Esophagus muscularis mucosa (tissue), 4 donors: Measurements from ENCODE around the gene ELAVL1. TPM values are rescaled to one million over a fixed set of nuclear protein-coding genes. Genes with fewer than 3 reads are reported as not detected.
A peak's percentile ranks its signal among the peaks of the same experiment; 100 is the strongest.

Experiments
- DNase-seq: peaks from one replicate; pipeline ENCODE4 v3.0.0-alpha.2; 2017; ENCODE audit errors: extremely low spot score
- H3K27ac ChIP-seq, 4 donors: fragments of 200-600 bp; sonication (generic); replicated peaks in 1 of 4; 1 replicate in 3 of 4; 2 replicates in 1 of 4; pipeline ENCODE4 v1.5.1; 2016 to 2019; ENCODE audit warnings: mild to moderate bottlenecking in 1 of 4
- H3K27me3 ChIP-seq, 4 donors: fragments of 200-600 bp; sonication (generic); one replicate each; pipeline versions ENCODE4 v1.5.1 to v1.6.0; 2016 to 2019
- H3K36me3 ChIP-seq, 4 donors: fragments of 200-600 bp; sonication (generic); one replicate each; pipeline ENCODE4 v1.5.1; 2016 to 2019
- H3K4me1 ChIP-seq, 4 donors: fragments of 200-600 bp; sonication (generic); one replicate each; pipeline ENCODE4 v1.5.1; 2016 to 2019
- H3K4me3 ChIP-seq, 4 donors: fragments of 200-600 bp; sonication (generic); 1 replicate in 2 of 4; 2 replicates in 2 of 4; pipeline ENCODE4 v1.5.1; 2016 to 2019; ENCODE audit warnings: mild to moderate bottlenecking in 4 of 4, moderate library complexity in 1 of 4
- H3K9me3 ChIP-seq, 4 donors: fragments of 200-600 bp; sonication (generic); 1 replicate in 3 of 4; 2 replicates in 1 of 4; pipeline ENCODE4 v1.5.1; 2016 to 2019
- EP300 ChIP-seq: sonication (generic); formaldehyde crosslinking; IDR thresholded peaks from one replicate; pipeline ENCODE4 v1.6.1; 2017; ENCODE audit warnings: antibody characterized with exemption
- POLR2A ChIP-seq: fragments of 450-650 bp; IDR thresholded peaks from one replicate; pipeline ENCODE4 v1.6.1; 2017; ENCODE audit warnings: antibody characterized with exemption, moderate library complexity, mild to moderate bottlenecking, low read depth
- POLR2AphosphoS5 ChIP-seq, 2 donors: sonication (generic); formaldehyde crosslinking; IDR thresholded peaks; one replicate each; pipeline ENCODE4 v1.6.1; 2017; ENCODE audit warnings: antibody characterized with exemption in 2 of 2
- WGBS: methylation state at CpG from one replicate; pipeline ENCODE4 v1.1.5; 2018; 5-methylcytosine and 5-hydroxymethylcytosine counted together
- intact Hi-C: fragments of 100-400 bp; cut with DNase I; formaldehyde crosslinking; loops from one replicate; pipeline ENCODE4 v1.15.1; 2023
- total RNA-seq, 4 donors: library from RNA; depleted of rRNA; stranded (reverse); fragments of >200 nt; gene quantifications; one replicate each; pipeline versions ENCODE4 v1.1.0 to v1.2.1, GENCODE V29; 2016
- TF ChIP-seq, protein P1 (sequence below), 3 experiments: fragments of 200-600 bp in 2 of 3; fragments of 450-650 bp in 1 of 3; sonication (generic) in 2 of 3; IDR thresholded peaks; one replicate each; pipeline ENCODE4 v1.5.1; 2017 to 2019; ENCODE audit warnings: antibody characterized with exemption in 3 of 3, mild to moderate bottlenecking in 2 of 3, moderate library complexity in 1 of 3

Gene ELAVL1
- total RNA-seq, 4 donors from 2014 or later = 27.0 to 49.1 (median 38.3) TPM

DNA sequence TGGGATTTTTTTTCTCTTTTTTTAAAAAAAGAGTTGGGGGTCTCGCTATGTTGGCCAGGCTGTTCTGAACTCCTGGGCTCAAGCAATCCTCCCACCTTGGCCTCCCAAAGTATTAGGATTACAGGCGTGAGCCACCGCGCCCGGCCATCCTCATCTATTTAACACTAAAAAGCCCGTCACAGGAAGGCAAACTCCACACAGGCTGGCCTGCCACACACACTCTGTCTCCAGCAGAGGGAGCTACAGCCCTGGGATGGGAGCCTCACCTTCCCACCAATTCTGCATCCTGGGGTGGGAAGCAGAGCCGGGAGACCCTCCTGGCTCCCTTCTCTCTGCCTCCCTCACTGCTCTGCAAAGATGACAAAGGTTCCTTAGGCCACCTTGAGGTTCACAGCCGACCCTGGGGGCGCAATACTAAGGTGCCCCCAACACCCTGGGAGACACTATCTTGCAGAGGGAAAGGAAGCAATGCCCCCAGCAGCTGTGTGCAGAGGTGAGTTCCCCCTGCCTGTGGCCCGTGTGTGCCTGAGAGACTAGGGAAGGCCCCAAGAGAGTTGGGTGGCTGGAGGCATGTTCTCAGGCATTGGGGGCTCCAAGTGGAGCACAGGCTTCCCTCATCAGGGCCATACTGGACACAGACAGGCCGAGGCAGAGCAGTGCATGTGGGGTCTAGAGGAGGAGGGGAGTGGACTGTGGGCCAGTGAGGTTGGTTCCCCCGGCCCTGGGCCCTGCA, 34.6 kb downstream of the ELAVL1 start:
- no peaks in the 10 kb centered on the region for H3K27me3 ChIP-seq
- TF ChIP-seq POLR2AphosphoS5 (IDR thresholded peaks at IDR 0.05) = no peak
- TF ChIP-seq, protein P1, sequence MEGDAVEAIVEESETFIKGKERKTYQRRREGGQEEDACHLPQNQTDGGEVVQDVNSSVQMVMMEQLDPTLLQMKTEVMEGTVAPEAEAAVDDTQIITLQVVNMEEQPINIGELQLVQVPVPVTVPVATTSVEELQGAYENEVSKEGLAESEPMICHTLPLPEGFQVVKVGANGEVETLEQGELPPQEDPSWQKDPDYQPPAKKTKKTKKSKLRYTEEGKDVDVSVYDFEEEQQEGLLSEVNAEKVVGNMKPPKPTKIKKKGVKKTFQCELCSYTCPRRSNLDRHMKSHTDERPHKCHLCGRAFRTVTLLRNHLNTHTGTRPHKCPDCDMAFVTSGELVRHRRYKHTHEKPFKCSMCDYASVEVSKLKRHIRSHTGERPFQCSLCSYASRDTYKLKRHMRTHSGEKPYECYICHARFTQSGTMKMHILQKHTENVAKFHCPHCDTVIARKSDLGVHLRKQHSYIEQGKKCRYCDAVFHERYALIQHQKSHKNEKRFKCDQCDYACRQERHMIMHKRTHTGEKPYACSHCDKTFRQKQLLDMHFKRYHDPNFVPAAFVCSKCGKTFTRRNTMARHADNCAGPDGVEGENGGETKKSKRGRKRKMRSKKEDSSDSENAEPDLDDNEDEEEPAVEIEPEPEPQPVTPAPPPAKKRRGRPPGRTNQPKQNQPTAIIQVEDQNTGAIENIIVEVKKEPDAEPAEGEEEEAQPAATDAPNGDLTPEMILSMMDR (IDR thresholded peaks at IDR 0.05) = peak; percentile 42 to 70 (median 43)
- DNase-seq = no peak
- H3K27ac ChIP-seq = no peak overlapping the region
- intact Hi-C loops = no loop called here
- H3K4me3 ChIP-seq = no peak overlapping the region
- no peaks in the 10 kb centered on the region for H3K9me3 ChIP-seq
- WGBS = 68% methylated on average over 7 of the region's 12 CpGs
- H3K4me1 ChIP-seq = peaks cover 0 to 11% (median 5%) of the 10 kb centered on the region in 4 donors
- H3K36me3 ChIP-seq = peaks cover 28 to 97% (median 86%) of the 10 kb centered on the region in 4 donors

DNA sequence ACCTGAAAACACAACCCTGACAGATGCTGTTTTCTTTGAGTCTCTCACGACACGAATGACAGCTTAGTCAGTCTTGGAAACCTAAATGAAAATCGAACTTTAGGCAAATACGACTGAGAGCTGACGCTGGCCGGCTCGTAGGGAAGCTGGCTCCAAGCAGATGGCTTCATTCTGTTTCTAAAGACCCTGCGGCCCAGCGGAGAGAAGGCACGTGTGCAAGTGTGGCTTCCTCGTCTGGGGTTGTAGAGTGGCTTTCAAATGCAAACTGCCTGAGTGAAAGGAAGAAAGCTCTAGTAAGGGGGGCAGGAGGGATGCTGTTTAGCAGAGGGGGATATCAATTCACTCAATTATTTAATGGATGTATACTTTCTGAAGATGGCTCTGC, 35.9 kb downstream of the ELAVL1 start:
- no peak for DNase-seq
- no peak overlapping the region for H3K4me3 ChIP-seq
- H3K9me3 ChIP-seq = no peaks in the 10 kb centered on the region
- peaks cover 0 to 11% (median 1%) of the 10 kb centered on the region in 4 donors for H3K4me1 ChIP-seq
- intact Hi-C loops = no loop called here
- 87% methylated on average over 11 of the region's 11 CpGs for WGBS
- H3K27me3 ChIP-seq = no peaks in the 10 kb centered on the region
- TF ChIP-seq EP300 (no peak), POLR2AphosphoS5 (IDR thresholded peaks at IDR 0.05) (no peak), POLR2A (no peak)
- TF ChIP-seq, protein P1 (IDR thresholded peaks at IDR 0.05) = no peak
- no peak overlapping the region for H3K27ac ChIP-seq
- peaks cover 35 to 100% (median 96%) of the 10 kb centered on the region in 4 donors for H3K36me3 ChIP-seq

DNA sequence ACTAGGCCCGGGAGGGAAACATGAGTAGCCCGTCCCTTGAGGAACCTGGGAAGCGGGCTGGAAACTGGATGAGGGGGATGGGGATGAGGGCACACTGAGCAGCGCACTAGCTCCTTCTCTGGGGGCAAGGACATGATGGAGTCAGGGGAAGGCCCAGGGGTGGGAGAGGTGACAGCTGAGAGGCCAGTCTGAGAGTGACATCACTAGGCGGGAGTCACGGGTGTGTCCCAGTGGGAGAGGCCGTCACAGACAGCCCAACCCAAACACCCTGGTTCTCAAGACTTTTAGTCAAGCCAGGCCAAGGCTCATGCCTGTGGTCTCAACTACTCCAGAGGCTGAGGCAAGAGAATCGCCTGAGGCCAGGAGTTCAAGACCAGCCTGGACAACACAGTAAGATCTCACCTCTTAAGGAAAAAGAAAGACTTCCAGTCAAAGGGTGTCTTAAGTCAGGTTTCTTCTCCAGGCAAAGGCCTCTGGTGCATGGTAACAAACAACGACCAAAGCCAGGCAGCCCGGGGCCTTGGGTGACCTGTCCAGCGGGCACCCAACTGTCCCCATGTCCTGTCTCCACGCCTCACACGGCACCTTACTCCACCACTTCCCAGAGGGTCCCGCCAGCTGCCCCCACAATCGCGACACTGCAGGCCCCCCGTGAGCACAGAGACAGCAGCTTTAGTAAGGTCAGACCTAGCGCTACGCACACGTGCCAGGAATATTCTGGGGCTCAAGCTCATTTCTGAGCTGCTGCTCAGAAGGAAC, 36.5 kb downstream of the ELAVL1 start:
- peaks cover 36 to 100% (median 96%) of the 10 kb centered on the region in 4 donors for H3K36me3 ChIP-seq
- WGBS = 91% methylated on average over 19 of the region's 20 CpGs
- H3K27ac ChIP-seq = no peak overlapping the region
- peaks cover 0 to 11% (median under 1%) of the 10 kb centered on the region in 4 donors for H3K4me1 ChIP-seq
- no peaks in the 10 kb centered on the region for H3K9me3 ChIP-seq
- intact Hi-C loops = no loop called here
- H3K4me3 ChIP-seq = no peak overlapping the region
- TF ChIP-seq, protein P1 (IDR thresholded peaks at IDR 0.05) = no peak
- no peak for TF ChIP-seq EP300
- H3K27me3 ChIP-seq = no peaks in the 10 kb centered on the region
- no peak for DNase-seq

DNA sequence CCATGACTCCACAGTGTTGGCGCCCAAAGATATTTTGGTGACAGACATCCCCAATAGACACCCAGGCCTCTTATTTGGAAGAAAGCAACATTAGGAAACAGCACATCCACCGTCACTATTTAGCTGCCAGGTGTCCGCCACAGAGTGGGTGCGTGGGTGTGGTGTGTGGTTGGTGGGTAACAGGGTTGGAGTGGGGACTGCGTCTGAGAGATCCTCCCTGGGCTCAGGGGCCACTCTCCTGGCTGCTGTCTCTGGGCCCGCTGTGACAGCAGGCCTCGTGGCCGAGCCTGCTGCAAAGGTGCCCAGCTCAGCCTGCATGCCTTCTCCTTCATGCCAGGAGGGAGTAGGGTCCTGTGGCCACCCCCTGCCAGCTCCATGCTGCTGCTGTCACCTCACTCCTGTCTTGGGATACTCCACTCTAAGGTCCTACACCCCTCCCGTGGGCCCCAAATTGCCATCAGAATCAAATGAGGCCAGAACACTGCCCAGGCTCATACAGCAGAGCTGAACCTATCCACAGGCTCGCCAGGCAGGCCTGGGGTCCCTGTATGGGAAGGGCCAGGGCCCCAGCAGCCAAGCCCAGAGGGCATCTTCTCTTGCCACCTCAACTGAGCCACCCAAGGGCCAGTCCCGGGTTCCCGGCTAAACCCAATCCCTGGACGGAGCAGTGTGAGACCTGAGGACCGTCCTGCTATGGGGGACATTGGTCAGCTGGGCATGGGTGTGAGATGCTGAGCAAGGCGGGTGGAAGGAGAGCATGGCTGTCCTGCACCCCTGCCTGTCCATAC, 37.2 kb downstream of the ELAVL1 start:
- WGBS = 87% methylated on average over 12 of the region's 15 CpGs
- Histone ChIP-seq H3K27me3 (no peaks in the 10 kb centered on the region), H3K27ac (no peak overlapping the region), H3K4me3 (no peak overlapping the region), H3K9me3 (no peaks in the 10 kb centered on the region), H3K36me3 (peaks cover 36 to 100% (median 96%) of the 10 kb centered on the region in 4 donors), H3K4me1 (peaks cover 0 to 11% (median 0%) of the 10 kb centered on the region in 4 donors)
- intact Hi-C loops = no loop called here
- DNase-seq = no peak
- TF ChIP-seq, protein P1 (IDR thresholded peaks at IDR 0.05) = no peak
- no peak for TF ChIP-seq EP300
- no peak for TF ChIP-seq POLR2A
- no peak for TF ChIP-seq POLR2AphosphoS5 (IDR thresholded peaks at IDR 0.05)
